Esophagus squamous epithelium (tissue), 4 donors: ENCODE results near the gene SHC1.

Experiments used
- CTCF ChIP-seq, 6 experiments: fragments of 450-650 bp in 4 of 6; fragments of 200-600 bp in 2 of 6; sonication (generic) in 2 of 6; IDR thresholded peaks; one replicate each; pipeline ENCODE4 v1.5.1; 2016 to 2019; ENCODE audit warnings: antibody characterized with exemption in 6 of 6, mild to moderate bottlenecking in 4 of 6, moderate library complexity in 4 of 6
- POLR2A ChIP-seq, 4 donors: fragments of 450-650 bp; IDR thresholded peaks; one replicate each; pipeline ENCODE4 v1.6.1; 2017; ENCODE audit warnings: antibody characterized with exemption in 4 of 4, mild to moderate bottlenecking in 4 of 4, moderate library complexity in 3 of 4

GRCh38 chr1:154937085-154937987, 33.2 kb downstream of the SHC1 start:
- peak in 3 of 6 experiments; percentile 32 to 40 (median 36) for TF ChIP-seq CTCF (IDR thresholded peaks at IDR 0.05)
- peak in 2 of 4 donors; percentile 40 to 73 for TF ChIP-seq POLR2A (IDR thresholded peaks at IDR 0.05)
